T-helper 2 cell (primary cell): ENCODE results near the gene IFITM10.

Source experiments
- DNase-seq, 5 experiments: peaks; one replicate each; pipeline versions ENCODE4 v3.0.0 to v3.0.0-alpha.2; 2012 to 2022

Gene IFITM10

GRCh38 chr11:1737080-1737757, 13.2 kb downstream of the IFITM10 start:
- no peak for DNase-seq

GRCh38 chr11:1736447-1736992, 13.9 kb downstream of the IFITM10 start:
- no peak for DNase-seq

- no peak for DNase-seq
Measured at GRCh38 chr11:1735271-1735670, 15.1 kb downstream of the IFITM10 start.

- no peak for DNase-seq
Measured at GRCh38 chr11:1734641-1735081, 15.7 kb downstream of the IFITM10 start.

GRCh38 chr11:1733716-1734640, 16.4 kb downstream of the IFITM10 start:
- DNase-seq, result no peak

GRCh38 chr11:1733009-1733715, 17.2 kb downstream of the IFITM10 start:
- no peak for DNase-seq

- no peak for DNase-seq
Measured at GRCh38 chr11:1732418-1733008, 17.9 kb downstream of the IFITM10 start.

- DNase-seq, result no peak
Measured at GRCh38 chr11:1731451-1732059, 18.8 kb downstream of the IFITM10 start.

- DNase-seq, result no peak
Measured at GRCh38 chr11:1730059-1730629, 20.3 kb downstream of the IFITM10 start.

- DNase-seq, result no peak
Measured at GRCh38 chr11:1729692-1730011, 20.7 kb downstream of the IFITM10 start.

GRCh38 chr11:1728931-1729691, 21.3 kb downstream of the IFITM10 start:
- peak in 1 of 5 experiments; percentile 6 for DNase-seq

GRCh38 chr11:1728301-1728700, 22.1 kb downstream of the IFITM10 start:
- no peak for DNase-seq

- no peak for DNase-seq
Measured at GRCh38 chr11:1727861-1728260, 22.5 kb downstream of the IFITM10 start.

GRCh38 chr11:1727096-1727690, 23.2 kb downstream of the IFITM10 start:
- DNase-seq, result no peak

- DNase-seq, result no peak
Measured at GRCh38 chr11:1719781-1720180, 30.6 kb downstream of the IFITM10 start.

GRCh38 chr11:1718326-1718725, 32.1 kb downstream of the IFITM10 start:
- DNase-seq, result no peak

- no peak for DNase-seq
Measured at GRCh38 chr11:1717745-1718144, 32.6 kb downstream of the IFITM10 start.

GRCh38 chr11:1714908-1715885, 35.2 kb downstream of the IFITM10 start:
- DNase-seq, result no peak

- DNase-seq, result no peak
Measured at GRCh38 chr11:1708716-1709115, 41.7 kb downstream of the IFITM10 start.
